PC-9 (cell line): ENCODE results near the gene GAL. TPM values are rescaled to one million over a fixed set of nuclear protein-coding genes. Genes with fewer than 3 reads are reported as not detected.

Experiments used
- BruUV-seq: library from RNA; stranded (reverse); fragments of 400-500 nt; replicated peaks from 2 replicates; lab custom pipeline; 2021; lab: Mats Ljungman, UMichigan
- CTCF ChIA-PET: fragments of 300-600 bp; sonication (Branson Sonifier 250); formaldehyde crosslinking; loops from one replicate; lab custom pipeline; 2022; ENCODE audit warnings: antibody characterized with exemption; lab: Charles Lee
- POLR2A ChIA-PET: fragments of 300-600 bp; sonication (Branson Sonifier 250); formaldehyde crosslinking; loops from one replicate; lab custom pipeline; 2022; ENCODE audit warnings: antibody characterized with exemption; ENCODE audit not compliant: unreplicated experiment; lab: Charles Lee
- DNase-seq, 2 experiments: peaks; one replicate each; pipeline versions ENCODE4 v3.0.0 to v3.0.0-alpha.2; 2015 to 2022; ENCODE audit warnings: mixed read lengths in 1 of 2
- H2AFZ ChIP-seq: fragments of 200-600 bp; sonication (generic); 2 replicates; pipeline ENCODE4 v1.8.1; 2017; ENCODE audit warnings: antibody characterized with exemption
- H3F3A ChIP-seq: fragments of 200-600 bp; sonication (generic); 2 replicates; pipeline ENCODE4 v1.8.1; 2017; ENCODE audit warnings: antibody characterized with exemption, mild to moderate bottlenecking, low read depth; ENCODE audit not compliant: insufficient read depth
- H3K27ac ChIP-seq: fragments of 200-600 bp; sonication (generic); 2 replicates; pipeline ENCODE4 v1.6.1; 2016; ENCODE audit warnings: mixed run types
- H3K27me3 ChIP-seq: fragments of 200-600 bp; sonication (generic); 2 replicates; pipeline ENCODE4 v1.6.1; 2016; ENCODE audit warnings: low read depth, mixed run types; ENCODE audit not compliant: insufficient read depth
- H3K36me3 ChIP-seq: fragments of 200-600 bp; sonication (generic); 2 replicates; pipeline ENCODE4 v1.6.1; 2016; ENCODE audit warnings: low read depth, mixed run types
- H3K4me1 ChIP-seq: fragments of 200-600 bp; sonication (generic); replicated peaks from 2 replicates; pipeline ENCODE4 v1.6.1; 2016; ENCODE audit warnings: mixed run types; ENCODE audit not compliant: insufficient read depth
- H3K4me2 ChIP-seq: fragments of 200-600 bp; sonication (generic); 2 replicates; pipeline ENCODE4 v1.6.1; 2017; ENCODE audit warnings: mixed run types
- H3K4me3 ChIP-seq: fragments of 200-600 bp; sonication (generic); 2 replicates; pipeline ENCODE4 v1.6.1; 2016; ENCODE audit warnings: mixed run types
- H3K79me2 ChIP-seq: fragments of 200-600 bp; sonication (generic); 2 replicates; pipeline ENCODE4 v1.6.1; 2017; ENCODE audit warnings: low read depth, mixed run types
- H3K9me2 ChIP-seq: fragments of 200-600 bp; sonication (generic); 2 replicates; pipeline ENCODE4 v1.8.1; 2017; ENCODE audit warnings: mild to moderate bottlenecking; ENCODE audit not compliant: insufficient read depth
- H3K9me3 ChIP-seq: fragments of 200-600 bp; sonication (generic); 2 replicates; pipeline ENCODE4 v1.8.1; 2016; ENCODE audit warnings: low read depth; ENCODE audit not compliant: insufficient read depth
- H4K20me1 ChIP-seq: fragments of 200-600 bp; sonication (generic); 2 replicates; pipeline ENCODE4 v1.8.1; 2017; ENCODE audit not compliant: insufficient read depth
- EZH2 ChIP-seq: fragments of 200-600 bp; sonication (generic); IDR thresholded peaks from 2 replicates; pipeline ENCODE4 v1.8.0; 2017; ENCODE audit warnings: antibody characterized with exemption, low read depth
- intact Hi-C: fragments of 100-400 bp; cut with micrococcal nuclease; formaldehyde crosslinking; loops from one replicate; pipeline ENCODE4 v1.10.0; 2022; ENCODE audit not compliant: unreplicated experiment
- total RNA-seq: library from RNA; stranded (reverse); gene quantifications from 2 replicates; pipeline ENCODE4 v1.2.3, GENCODE V29; 2021
- TF ChIP-seq, protein P1 (sequence below): fragments of 200-600 bp; sonication (generic); conservative IDR thresholded peaks from 2 replicates; pipeline ENCODE4 v1.6.1; 2017; ENCODE audit warnings: mixed run types, antibody characterized with exemption, mild to moderate bottlenecking, moderate library complexity

The GAL gene
- total RNA-seq, 1 experiment from 2014 or later = 12.8 TPM

DNA sequence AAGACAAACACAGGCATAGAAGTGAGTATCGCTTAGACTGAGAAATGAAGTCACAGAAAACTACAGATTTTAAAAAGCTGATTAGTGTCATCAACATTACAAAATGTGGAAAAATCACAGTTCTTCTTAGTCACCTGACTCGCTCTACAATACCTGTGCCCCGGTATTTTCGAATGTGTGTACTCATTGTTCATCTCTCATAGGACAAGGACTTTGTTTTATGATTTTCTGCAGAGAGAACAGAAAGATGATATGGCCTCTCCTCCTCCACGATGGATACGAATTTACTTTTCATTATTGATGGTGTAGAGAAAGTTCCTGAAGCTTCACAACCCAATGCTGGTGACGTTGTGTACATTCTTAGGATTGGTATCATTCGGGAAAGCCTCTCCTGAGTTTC lies 29.4 kb upstream of the GAL start:
- POLR2A ChIA-PET = interaction anchor here (0.6 kb wide), 1 partner anchor 230 kb away, joined by 6 read pairs; no protein-coding TSS in a partner anchor

DNA sequence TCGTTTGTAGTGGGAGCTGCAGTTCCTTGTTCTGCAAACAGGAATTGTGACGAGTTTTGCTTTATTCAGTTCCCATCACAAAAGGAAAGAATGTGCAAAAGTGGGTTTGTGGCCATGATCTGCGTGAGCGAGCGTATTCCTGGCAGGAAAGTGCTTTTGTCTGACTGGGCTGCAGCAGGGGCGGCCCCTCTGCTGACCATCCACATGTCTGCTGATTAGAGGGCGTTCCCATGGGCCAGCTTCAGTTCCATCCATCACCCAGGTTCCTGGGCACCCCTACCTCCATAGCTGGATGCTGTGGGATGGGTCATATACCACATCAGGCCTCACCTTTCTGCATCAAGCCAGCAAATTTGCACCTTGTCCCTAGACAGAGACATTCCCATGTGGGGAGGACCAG lies 28.9 kb upstream of the GAL start:
- ChIA-PET CTCF (no interaction called here), POLR2A (interaction anchor here (0.6 kb wide), 1 partner anchor 229 kb away, joined by 6 read pairs; no protein-coding TSS in a partner anchor)
- H3K36me3 ChIP-seq = no peaks in the 10 kb centered on the region
- H3K4me1 ChIP-seq = no peaks in the 10 kb centered on the region
- intact Hi-C loops = no loop called here
- peaks cover 83% of the 10 kb centered on the region for H3K27me3 ChIP-seq
- H3K4me2 ChIP-seq = no peak overlapping the region
- TF ChIP-seq EZH2 = no peak
- TF ChIP-seq, protein P1, sequence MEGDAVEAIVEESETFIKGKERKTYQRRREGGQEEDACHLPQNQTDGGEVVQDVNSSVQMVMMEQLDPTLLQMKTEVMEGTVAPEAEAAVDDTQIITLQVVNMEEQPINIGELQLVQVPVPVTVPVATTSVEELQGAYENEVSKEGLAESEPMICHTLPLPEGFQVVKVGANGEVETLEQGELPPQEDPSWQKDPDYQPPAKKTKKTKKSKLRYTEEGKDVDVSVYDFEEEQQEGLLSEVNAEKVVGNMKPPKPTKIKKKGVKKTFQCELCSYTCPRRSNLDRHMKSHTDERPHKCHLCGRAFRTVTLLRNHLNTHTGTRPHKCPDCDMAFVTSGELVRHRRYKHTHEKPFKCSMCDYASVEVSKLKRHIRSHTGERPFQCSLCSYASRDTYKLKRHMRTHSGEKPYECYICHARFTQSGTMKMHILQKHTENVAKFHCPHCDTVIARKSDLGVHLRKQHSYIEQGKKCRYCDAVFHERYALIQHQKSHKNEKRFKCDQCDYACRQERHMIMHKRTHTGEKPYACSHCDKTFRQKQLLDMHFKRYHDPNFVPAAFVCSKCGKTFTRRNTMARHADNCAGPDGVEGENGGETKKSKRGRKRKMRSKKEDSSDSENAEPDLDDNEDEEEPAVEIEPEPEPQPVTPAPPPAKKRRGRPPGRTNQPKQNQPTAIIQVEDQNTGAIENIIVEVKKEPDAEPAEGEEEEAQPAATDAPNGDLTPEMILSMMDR = no peak
- no peak for DNase-seq
- no peaks in the 10 kb centered on the region for H4K20me1 ChIP-seq
- no peak overlapping the region for H2AFZ ChIP-seq
- H3K4me3 ChIP-seq = no peak overlapping the region
- H3K9me2 ChIP-seq = no peaks in the 10 kb centered on the region
- no peak overlapping the region for H3K27ac ChIP-seq
- H3K9me3 ChIP-seq = no peaks in the 10 kb centered on the region
- no TSS peak for BruUV-seq
- H3F3A ChIP-seq = no peaks in the 10 kb centered on the region
- H3K79me2 ChIP-seq = no peaks in the 10 kb centered on the region

More for the DNA sequence above, 29.4 kb upstream of the GAL start:
- no peak overlapping the region for H3K27ac ChIP-seq
- no peak for DNase-seq
- H3K4me2 ChIP-seq = no peak overlapping the region
- H3F3A ChIP-seq = no peaks in the 10 kb centered on the region
- H4K20me1 ChIP-seq = no peaks in the 10 kb centered on the region
- H3K36me3 ChIP-seq = no peaks in the 10 kb centered on the region
- CTCF ChIA-PET = no interaction called here
- no peaks in the 10 kb centered on the region for H3K9me3 ChIP-seq
- H3K4me3 ChIP-seq = no peak overlapping the region
- intact Hi-C loops = no loop called here
- TF ChIP-seq EZH2 = no peak
- TF ChIP-seq, protein P1 = no peak
- no peaks in the 10 kb centered on the region for H3K4me1 ChIP-seq
- no TSS peak for BruUV-seq
- H3K79me2 ChIP-seq = no peaks in the 10 kb centered on the region
- peaks cover 83% of the 10 kb centered on the region for H3K27me3 ChIP-seq
- no peak overlapping the region for H2AFZ ChIP-seq
- no peaks in the 10 kb centered on the region for H3K9me2 ChIP-seq

DNA sequence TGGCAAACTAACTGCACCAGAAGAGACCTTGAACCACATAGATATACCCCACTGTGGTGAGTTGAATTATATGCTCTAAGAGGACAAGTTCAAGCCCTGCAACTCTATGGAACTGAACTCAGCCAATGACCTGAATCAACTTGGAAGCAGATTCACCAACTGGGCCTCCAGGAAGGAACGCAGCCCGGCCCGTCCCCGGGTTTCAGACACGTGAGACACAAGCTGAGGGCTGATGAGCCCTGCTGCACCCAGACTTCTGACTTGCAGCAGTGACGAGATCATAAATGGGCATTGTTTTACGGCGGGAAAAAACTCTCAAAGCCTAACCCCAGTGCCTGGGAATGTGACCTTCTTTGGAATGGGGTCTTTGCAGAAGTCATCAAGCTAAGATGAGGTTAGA lies 28.5 kb upstream of the GAL start:
- H4K20me1 ChIP-seq = no peaks in the 10 kb centered on the region
- no peaks in the 10 kb centered on the region for H3K79me2 ChIP-seq
- no peaks in the 10 kb centered on the region for H3F3A ChIP-seq
- TF ChIP-seq, protein P1 = no peak
- no peak for TF ChIP-seq EZH2
- peaks cover 83% of the 10 kb centered on the region for H3K27me3 ChIP-seq
- H3K4me1 ChIP-seq = no peaks in the 10 kb centered on the region
- H2AFZ ChIP-seq = no peak overlapping the region
- CTCF ChIA-PET = no interaction called here
- H3K9me3 ChIP-seq = no peaks in the 10 kb centered on the region
- intact Hi-C loops = no loop called here
- no TSS peak for BruUV-seq
- POLR2A ChIA-PET = no interaction called here
- H3K36me3 ChIP-seq = no peaks in the 10 kb centered on the region
- H3K4me2 ChIP-seq = no peak overlapping the region
- H3K27ac ChIP-seq = no peak overlapping the region
- H3K4me3 ChIP-seq = no peak overlapping the region
- H3K9me2 ChIP-seq = no peaks in the 10 kb centered on the region
- DNase-seq = no peak
